ENCODE data around the gene DDX31.
"Not testable (repeated sequence)": the region's sequence is repeated elsewhere in the genome, so short reads cannot be mapped to it uniquely, and the experiment has no call there.

Gene DDX31

GRCh38 chr9:132575005-132575609 lies 94.7 kb downstream of the DDX31 start:
- DNase-seq = peak; percentile 37

GRCh38 chr9:132572921-132573320 lies 96.9 kb downstream of the DDX31 start:
- DNase-seq = no peak

- DNase-seq = no peak
Observed at GRCh38 chr9:132571806-132572600, 97.8 kb downstream of the DDX31 start.

GRCh38 chr9:132568787-132569186 lies 101.0 kb downstream of the DDX31 start:
- DNase-seq = not testable (repeated sequence)

- DNase-seq = no peak
Observed at GRCh38 chr9:132564526-132564925, 105.3 kb downstream of the DDX31 start.

GRCh38 chr9:132562306-132562573 lies 107.5 kb downstream of the DDX31 start:
- no peak for DNase-seq

- DNase-seq = no peak
Observed at GRCh38 chr9:132560616-132561202, 109.1 kb downstream of the DDX31 start.

GRCh38 chr9:132559711-132560110 lies 110.1 kb downstream of the DDX31 start:
- DNase-seq = no peak

GRCh38 chr9:132557159-132557558 lies 112.6 kb downstream of the DDX31 start:
- no peak for DNase-seq

- DNase-seq = no peak
Observed at GRCh38 chr9:132556714-132557113, 113.1 kb downstream of the DDX31 start.

GRCh38 chr9:132556235-132556634 lies 113.5 kb downstream of the DDX31 start:
- DNase-seq = no peak

- DNase-seq = no peak
Observed at GRCh38 chr9:132555528-132555927, 114.3 kb downstream of the DDX31 start.

- no peak for DNase-seq
Observed at GRCh38 chr9:132554755-132555154, 115.0 kb downstream of the DDX31 start.

- DNase-seq = no peak
Observed at GRCh38 chr9:132552041-132552440, 117.7 kb downstream of the DDX31 start.

GRCh38 chr9:132551556-132551955 lies 118.2 kb downstream of the DDX31 start:
- DNase-seq = no peak

- DNase-seq = no peak
Observed at GRCh38 chr9:132548751-132549640, 120.8 kb downstream of the DDX31 start.

GRCh38 chr9:132547976-132548730 lies 121.6 kb downstream of the DDX31 start:
- no peak for DNase-seq

- no peak for DNase-seq
Observed at GRCh38 chr9:132547436-132547835, 122.3 kb downstream of the DDX31 start.

- no peak for DNase-seq
Observed at GRCh38 chr9:132547052-132547431, 122.7 kb downstream of the DDX31 start.

- no peak for DNase-seq
Observed at GRCh38 chr9:132546148-132547051, 123.4 kb downstream of the DDX31 start.

GRCh38 chr9:132545578-132545977 lies 124.2 kb downstream of the DDX31 start:
- DNase-seq = no peak

- no peak for DNase-seq
Observed at GRCh38 chr9:132543960-132544359, 125.8 kb downstream of the DDX31 start.
